Islet of Langerhans (tissue), 1 donor: Measurements from ENCODE around the gene UBALD2.
"Not testable (repeated sequence)": the region's sequence is repeated elsewhere in the genome, so short reads cannot be mapped to it uniquely, and the experiment has no call there.

Experiments
- FAIRE-seq: peaks from one replicate; lab custom pipeline; 2011; peaks lifted over from hg19 to GRCh38; lab: Jason Lieb, UNC

UBALD2 gene

GRCh38 chr17:76278268-76278908 lies 13.2 kb downstream of the UBALD2 start:
- no peak for FAIRE-seq

GRCh38 chr17:76278952-76279741 lies 14.0 kb downstream of the UBALD2 start:
- FAIRE-seq, result no peak

GRCh38 chr17:76279742-76280287 lies 14.7 kb downstream of the UBALD2 start:
- FAIRE-seq, result no peak

DNA sequence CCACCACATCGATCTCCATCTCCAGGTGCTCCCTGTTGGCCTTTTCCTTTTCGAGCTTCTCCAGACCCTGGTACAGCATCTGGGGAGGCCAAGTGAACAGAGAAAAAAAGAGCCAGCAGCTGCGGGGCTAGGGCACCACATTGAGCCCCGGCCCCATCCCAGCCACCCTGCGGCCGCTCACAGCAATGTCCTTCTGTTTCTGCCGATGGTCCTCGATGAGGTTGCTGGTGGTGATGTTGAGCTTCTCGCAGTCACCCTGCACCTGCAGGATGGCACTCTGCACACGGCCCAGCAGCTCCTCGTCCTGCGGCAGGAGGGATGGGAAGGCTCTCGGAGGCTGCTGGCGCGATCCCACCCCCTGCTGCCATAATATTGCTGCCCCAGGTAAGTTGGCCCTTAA lies 15.5 kb downstream of the UBALD2 start:
- FAIRE-seq, result no peak

- no peak for FAIRE-seq
These were observed 16.6 kb downstream of the UBALD2 start for GRCh38 chr17:76281573-76282371.

GRCh38 chr17:76292567-76292966 lies 27.4 kb downstream of the UBALD2 start:
- FAIRE-seq, result no peak

DNA sequence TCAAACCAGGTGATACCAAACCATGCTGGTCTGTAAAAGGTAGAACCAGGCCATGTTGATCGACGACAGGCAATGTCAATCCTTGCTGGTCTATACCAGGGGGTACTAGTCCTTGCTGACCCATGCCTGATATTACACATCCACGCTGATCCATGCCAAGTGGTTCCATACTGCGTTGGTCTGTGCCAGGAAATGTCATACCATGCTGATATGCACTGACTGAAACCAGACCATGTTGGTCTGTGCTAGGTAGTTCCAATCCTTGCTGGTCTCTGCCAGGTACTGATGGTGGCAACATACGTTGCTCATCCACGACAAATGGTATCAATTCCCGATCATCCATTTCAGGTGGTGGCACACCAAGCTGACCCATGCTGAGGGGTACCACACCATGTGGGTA lies 28.0 kb downstream of the UBALD2 start:
- FAIRE-seq, result no peak

DNA sequence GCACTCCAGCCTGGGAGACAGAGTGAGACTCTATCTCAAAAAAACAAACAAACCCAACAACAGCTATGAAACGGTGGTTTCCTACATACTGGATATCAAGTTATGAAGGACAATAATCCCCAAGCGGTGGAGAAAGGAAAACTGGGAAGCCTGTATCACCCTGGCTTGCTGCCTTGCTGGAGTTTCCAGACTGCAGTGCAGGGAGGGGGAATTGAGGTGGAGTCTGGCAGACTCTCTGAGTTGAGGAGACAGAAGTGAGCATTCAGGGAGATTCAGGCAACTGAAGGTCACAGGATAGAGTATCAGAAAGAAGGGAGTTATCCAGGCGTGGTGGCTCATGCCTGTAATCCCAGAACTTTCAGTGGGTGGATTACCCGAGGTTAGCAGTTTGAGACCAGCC lies 31.0 kb downstream of the UBALD2 start:
- no peak for FAIRE-seq

- no peak for FAIRE-seq
These were observed 31.7 kb downstream of the UBALD2 start for GRCh38 chr17:76296889-76297288.

DNA sequence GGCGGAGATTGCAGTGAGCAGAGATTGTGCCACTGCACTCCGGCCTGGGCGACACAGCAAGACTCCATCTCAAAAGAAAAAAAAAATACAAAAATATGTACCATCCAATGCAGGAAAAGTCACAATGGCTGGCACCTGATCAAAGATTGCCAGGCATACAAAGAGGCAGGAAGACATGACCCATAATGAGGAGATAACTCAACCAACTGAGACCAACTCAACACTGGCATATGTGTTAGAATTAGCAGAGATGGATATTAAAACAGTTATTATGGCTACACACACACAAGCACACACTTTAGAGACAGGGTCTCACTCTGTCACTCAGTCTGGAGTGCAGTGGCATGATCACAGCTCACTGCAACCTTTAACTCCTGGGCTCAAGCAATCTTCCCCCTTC lies 32.3 kb downstream of the UBALD2 start:
- FAIRE-seq, result no peak

DNA sequence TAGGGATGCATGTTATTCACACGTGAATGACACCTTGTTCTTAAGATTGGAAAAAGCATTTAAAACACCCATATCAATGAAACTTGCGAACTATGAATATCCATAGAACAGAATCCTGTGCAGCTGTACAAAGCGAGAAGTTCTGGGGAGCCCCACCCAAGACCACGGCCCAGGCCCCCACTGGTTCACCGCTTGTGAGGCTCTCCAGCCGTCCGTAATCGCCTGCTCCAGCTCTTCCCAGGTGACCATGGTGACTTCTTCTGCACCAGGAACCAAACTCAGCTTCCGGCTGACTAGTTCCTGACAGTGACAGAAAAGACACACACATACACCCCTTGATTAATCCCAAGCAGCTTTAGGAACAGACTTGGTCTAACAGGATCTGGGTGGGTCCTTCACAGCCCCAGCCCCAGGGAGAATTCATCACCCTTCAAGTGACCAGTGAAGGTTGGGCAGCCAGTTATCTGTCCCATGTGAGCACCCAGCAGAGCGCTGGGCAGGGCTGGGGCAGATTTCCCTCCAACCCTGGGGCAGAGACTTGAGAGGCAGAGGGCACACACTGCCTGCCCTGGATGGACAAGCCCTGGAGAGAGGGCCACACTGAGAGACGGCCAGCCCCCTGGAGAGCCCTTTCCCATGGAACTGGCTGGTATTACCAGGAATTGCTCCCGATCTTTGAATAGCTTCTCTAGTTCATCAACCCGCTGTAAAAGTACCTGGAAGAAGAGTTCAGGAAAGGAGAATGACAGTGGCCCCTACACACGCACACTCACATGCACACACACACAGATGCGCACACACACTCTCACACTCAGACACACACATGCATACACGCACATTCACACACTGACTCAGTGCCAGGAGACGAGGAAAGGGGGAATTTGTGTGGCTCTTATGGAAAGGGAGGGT lies 39.3 kb downstream of the UBALD2 start:
- FAIRE-seq, result no peak

DNA sequence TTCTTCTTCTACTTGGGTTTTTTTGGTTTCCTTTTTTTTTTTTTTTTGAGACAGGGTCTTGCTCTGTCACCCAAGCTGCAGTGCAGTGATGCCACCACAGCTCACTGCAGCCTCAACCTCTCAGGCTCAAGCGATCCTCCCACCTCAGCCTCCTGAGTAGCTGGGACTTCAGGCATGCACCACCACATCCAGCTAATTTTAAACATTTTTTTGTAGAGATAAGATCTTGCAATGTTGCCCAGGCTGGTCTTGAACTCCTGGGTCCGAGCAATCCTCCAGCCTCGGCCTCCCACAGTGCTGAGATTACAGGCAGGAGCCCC lies 39.9 kb downstream of the UBALD2 start:
- FAIRE-seq, result not testable (repeated sequence)

- FAIRE-seq, result no peak
These were observed 42.3 kb downstream of the UBALD2 start for GRCh38 chr17:76307299-76307965.

GRCh38 chr17:76307966-76308338 lies 42.8 kb downstream of the UBALD2 start, which contains the start of gene QRICH2:
QRICH2 (minus strand) TSS chr17:76308276; CDS start chr17:76307998, 278 bp downstream.
- no peak for FAIRE-seq

- no peak for FAIRE-seq
These were observed 44.3 kb downstream of the UBALD2 start for GRCh38 chr17:76309461-76309860.

DNA sequence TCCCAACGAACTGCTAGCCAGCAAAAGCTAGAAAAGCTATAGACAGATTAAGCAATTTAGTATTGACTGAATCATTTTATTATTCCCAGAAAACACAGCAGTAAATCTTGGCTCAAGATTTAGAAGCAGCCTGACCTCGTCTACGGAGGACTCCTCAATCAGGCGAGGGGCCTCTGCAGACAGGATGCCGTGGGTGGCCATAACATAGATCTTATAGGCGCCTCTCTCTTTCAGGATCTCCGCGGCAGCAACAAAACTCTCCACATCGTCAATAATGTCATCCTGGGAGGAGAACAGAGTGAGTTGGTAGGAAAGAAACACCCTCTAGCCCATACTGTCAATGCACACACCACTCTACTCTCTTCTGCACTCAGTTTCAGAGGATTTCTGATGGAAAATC lies 47.6 kb downstream of the UBALD2 start:
- FAIRE-seq, result no peak

GRCh38 chr17:76314392-76315227 lies 49.5 kb downstream of the UBALD2 start:
- no peak for FAIRE-seq

DNA sequence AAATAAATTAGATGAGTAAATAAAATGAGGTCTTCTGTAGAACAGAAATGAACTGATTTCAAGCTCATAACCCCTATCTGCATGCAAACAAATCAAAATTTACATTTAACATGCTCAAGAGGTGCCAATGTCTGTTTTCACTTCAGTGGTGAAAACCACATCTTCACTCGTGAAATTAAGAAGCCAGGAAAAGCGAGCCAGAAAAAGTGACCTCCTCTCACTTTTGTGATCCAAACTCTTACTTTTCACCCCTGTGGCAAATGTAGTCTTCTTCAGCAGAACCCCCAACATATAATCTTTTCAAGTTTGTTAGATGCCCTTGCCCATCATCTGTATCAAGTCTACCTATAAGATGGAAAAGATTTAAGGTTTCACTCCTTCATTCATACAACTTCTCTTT lies 52.4 kb downstream of the UBALD2 start:
- FAIRE-seq, result no peak

DNA sequence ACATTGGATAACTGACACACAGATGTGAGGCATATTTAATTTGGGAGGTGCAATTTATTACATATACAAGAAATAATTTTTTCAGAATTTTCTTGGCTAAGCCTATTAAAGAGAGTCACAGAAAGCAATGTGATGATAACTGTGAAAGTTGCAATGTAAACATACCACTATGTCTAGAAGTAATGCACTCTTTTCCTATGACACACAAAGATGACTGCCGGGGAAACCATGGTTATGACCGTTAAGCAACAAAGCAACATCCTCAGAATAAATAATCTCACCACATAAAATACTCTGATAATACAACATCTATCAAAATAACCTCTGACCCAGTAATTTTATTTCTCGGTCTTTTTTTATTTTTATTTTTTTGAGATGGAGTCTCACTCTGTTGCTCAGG lies 53.4 kb downstream of the UBALD2 start:
- FAIRE-seq, result no peak
